GM12874 (cell line): ENCODE results near the gene PIGN.

Source experiments
- TF ChIP-seq, protein P1 (sequence below): IDR thresholded peaks from 2 replicates; pipeline ENCODE4 v1.5.1; 2011; ENCODE audit warnings: low read depth, mild to moderate bottlenecking, control low read depth, low read length, moderate library complexity; ENCODE audit not compliant: insufficient read depth

The PIGN gene

DNA sequence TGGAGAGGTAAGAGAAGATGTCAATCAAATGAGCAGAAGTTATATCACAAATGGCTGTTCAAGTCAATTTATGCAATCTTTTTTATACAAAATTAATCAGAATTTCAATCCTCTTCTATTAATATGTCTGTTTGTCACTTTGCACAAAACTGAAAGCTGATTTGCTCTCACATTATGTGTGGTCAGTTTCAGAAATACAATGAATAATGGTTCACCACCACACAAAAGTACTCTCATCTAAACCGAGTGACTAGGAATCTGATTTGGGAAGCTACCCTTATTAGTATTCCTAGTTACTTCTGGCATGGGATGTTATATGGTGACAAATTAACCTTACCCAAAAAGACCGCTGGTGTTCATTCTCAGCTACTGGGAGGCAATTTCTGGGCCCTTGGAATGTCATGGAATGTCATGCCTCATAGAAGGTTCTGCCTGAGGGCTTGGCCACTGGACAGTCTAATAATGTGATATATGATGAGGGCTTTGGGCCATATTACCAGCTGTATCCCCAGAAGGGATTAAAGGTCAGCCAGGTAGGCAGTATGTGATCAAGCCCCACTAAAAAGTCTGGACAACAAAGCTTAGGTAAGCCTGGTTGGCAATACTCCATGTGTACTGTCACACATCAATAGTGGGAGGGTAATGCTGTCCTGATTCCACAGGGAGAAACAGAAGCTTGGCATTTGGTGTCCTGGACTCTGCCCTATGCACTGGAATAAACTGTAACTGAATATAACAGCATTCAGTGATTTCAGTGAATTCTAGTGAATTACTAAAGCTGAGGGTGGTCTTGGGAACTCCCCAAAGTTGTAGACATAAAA is 113.2 kb downstream of the PIGN start:
- TF ChIP-seq, protein P1, sequence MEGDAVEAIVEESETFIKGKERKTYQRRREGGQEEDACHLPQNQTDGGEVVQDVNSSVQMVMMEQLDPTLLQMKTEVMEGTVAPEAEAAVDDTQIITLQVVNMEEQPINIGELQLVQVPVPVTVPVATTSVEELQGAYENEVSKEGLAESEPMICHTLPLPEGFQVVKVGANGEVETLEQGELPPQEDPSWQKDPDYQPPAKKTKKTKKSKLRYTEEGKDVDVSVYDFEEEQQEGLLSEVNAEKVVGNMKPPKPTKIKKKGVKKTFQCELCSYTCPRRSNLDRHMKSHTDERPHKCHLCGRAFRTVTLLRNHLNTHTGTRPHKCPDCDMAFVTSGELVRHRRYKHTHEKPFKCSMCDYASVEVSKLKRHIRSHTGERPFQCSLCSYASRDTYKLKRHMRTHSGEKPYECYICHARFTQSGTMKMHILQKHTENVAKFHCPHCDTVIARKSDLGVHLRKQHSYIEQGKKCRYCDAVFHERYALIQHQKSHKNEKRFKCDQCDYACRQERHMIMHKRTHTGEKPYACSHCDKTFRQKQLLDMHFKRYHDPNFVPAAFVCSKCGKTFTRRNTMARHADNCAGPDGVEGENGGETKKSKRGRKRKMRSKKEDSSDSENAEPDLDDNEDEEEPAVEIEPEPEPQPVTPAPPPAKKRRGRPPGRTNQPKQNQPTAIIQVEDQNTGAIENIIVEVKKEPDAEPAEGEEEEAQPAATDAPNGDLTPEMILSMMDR: no peak

DNA sequence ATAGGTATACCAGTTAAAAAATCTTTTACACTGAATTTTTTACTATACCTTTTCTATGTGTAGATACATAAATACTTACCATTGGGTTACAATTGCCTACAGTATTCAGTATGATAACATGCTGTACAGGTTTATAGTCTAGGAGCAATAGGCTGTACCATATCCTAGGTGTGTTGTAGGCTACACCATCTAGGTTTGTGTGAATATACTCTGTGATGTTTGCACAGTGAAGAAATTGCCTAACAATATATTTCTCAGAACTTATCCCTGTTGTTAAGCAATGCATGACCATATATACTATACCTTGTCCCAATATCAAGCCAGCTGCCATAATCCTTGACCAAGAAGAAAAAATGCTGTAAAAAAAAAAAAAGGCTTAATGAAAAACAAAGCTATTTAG is 114.5 kb downstream of the PIGN start:
- TF ChIP-seq, protein P1: no peak

DNA sequence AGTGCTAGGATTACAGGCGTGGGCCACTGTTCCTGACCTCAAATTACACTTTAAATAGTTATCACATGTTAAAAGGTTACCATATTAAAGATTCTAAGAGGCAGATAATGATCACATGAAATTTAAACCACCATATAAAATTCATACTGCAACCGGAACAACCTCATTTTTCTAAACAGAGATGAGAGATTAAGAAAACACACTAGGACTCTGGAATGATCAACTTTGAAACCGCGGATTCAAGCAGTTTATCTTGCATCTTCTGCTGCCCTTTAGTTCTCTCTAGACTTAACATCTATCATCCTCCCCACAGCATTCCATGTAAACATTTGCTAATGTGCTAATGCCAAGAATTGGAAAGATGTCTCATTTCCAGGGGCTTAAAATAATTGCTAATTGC is 115.8 kb downstream of the PIGN start:
- TF ChIP-seq, protein P1: no peak

DNA sequence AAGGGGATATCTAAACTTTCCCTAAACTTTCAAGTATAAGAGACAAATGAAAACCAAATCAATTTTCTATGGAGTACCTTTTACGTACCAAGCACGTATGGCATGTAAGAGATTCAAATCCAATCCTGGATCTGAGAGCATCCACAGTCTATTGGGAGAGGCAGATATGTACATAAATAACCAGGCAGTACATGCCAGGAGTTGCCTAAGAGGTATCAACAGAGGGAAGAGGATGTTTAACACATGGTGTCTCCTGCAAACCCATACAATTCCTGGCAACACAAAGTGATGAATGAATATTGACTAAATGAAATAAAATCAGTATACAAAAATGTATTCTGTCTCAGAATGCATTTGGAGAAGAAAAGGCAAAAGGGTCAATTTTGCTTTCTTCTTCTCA is 116.6 kb downstream of the PIGN start:
- TF ChIP-seq, protein P1: no peak

DNA sequence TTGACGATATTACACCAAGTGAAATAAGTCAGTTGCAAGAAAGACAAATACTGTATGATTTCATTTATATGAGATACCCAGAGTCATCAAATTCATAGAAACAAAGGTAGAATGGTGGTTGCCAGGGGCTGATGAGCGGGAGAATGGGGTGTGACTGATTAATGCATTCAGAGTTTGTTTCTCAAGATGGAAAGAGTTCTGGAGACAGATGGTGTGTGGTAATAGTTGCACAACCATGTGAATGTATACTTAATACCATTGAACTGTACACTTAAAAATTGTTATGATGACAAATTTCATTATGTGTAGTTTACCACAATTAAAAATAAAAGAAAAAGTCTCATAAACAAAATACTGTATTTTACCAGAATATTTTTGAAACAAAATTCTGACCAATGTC is 117.3 kb downstream of the PIGN start:
- TF ChIP-seq, protein P1: no peak

DNA sequence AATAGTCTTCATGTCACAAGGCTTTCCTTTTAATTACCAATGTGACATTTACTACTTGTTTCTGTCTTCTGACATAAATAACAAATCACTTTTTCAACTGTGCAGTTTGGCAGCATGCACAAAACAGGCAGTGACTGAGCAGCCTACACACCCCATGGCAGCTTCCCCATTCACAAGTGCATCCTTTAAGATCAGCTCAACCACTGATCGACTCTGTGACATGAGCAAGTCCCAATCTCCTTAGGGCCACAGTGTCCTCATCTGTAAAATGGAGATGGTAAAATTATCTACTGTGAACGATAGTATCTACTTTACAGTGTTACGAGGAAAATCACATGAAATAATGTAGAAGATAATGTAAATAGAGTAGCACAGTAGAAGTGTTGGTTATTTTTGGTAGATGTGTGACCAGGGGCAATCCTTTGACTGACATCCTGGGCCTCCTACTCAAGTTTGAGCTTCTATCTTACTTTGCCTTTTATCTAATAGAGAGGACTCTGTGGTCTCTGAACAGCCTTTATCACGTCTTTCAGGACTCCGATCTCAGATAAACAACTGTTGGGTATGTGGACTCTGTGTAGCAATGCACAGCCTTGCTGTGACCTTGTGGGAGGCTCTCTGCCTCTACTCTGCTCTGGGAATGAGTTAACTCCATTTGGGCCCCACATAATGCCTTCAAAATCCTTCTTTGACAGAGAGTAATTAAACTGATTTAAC is 120.6 kb downstream of the PIGN start:
- TF ChIP-seq, protein P1: no peak

DNA sequence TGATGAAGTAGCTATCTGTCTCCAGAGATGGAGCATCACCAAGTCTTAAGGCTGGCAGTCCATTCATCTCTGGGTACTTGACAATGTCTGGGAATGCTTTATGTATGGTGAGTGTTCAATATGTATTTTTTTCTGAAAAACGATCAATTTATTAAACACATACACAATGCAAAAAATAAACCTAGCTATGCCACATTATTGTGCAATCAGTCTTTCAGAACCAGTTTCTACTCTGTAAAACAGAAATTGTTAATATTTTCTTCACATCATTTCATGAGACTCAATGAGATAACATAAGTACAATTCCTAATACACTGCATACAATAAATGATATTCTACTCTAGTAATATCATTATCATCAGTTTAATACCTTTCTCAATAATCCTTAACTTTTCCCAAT is 122.5 kb downstream of the PIGN start:
- TF ChIP-seq, protein P1: no peak
